H9 (cell line): Measurements from ENCODE around the gene AMBRA1. TPM values are rescaled to one million over a fixed set of nuclear protein-coding genes. Genes with fewer than 3 reads are reported as not detected.
A peak's percentile ranks its signal among the peaks of the same experiment; 100 is the strongest.

Source experiments
- DNase-seq: peaks from one replicate; pipeline ENCODE4 v3.0.0-alpha.2; 2017
- H2AFZ ChIP-seq: one replicate; pipeline ENCODE4 v1.6.1; 2013; ENCODE audit warnings: mild to moderate bottlenecking, low read length, control low read depth, moderate library complexity
- H2AK5ac ChIP-seq: 2 replicates; pipeline ENCODE4 v1.6.1; 2013; ENCODE audit warnings: low read length, control low read depth, mixed read lengths; ENCODE audit not compliant: insufficient read length
- H2BK120ac ChIP-seq: one replicate; pipeline ENCODE4 v1.6.1; 2013; ENCODE audit warnings: low read depth, mild to moderate bottlenecking, low read length, control low read depth, inconsistent platforms; ENCODE audit not compliant: poor library complexity, severe bottlenecking
- H2BK12ac ChIP-seq: 2 replicates; pipeline ENCODE4 v1.6.1; 2013; ENCODE audit warnings: low read length, control low read depth, mixed read lengths, low read depth; ENCODE audit not compliant: insufficient read length
- H2BK15ac ChIP-seq: 2 replicates; pipeline ENCODE4 v1.6.1; 2013; ENCODE audit warnings: low read depth, low read length, control low read depth
- H2BK20ac ChIP-seq: one replicate; pipeline ENCODE4 v1.6.1; 2013; ENCODE audit warnings: low read depth, mild to moderate bottlenecking, low read length, control low read depth, inconsistent platforms; ENCODE audit not compliant: poor library complexity, severe bottlenecking
- H2BK5ac ChIP-seq: 2 replicates; pipeline ENCODE4 v1.6.1; 2013; ENCODE audit warnings: low read length, control low read depth, mixed read lengths; ENCODE audit not compliant: insufficient read length
- H3K14ac ChIP-seq: 2 replicates; pipeline ENCODE4 v1.6.1; 2013; ENCODE audit warnings: low read length, control low read depth; ENCODE audit not compliant: insufficient read depth
- H3K18ac ChIP-seq: 2 replicates; pipeline ENCODE4 v1.6.1; 2013; ENCODE audit warnings: low read depth, mild to moderate bottlenecking, mixed read lengths, low read length, control low read depth; ENCODE audit not compliant: insufficient read length
- H3K23ac ChIP-seq: 2 replicates; pipeline ENCODE4 v1.6.1; 2013; ENCODE audit warnings: low read length, control low read depth, mixed read lengths, low read depth; ENCODE audit not compliant: insufficient read length
- H3K23me2 ChIP-seq: 2 replicates; pipeline ENCODE4 v1.6.1; 2013; ENCODE audit warnings: low read depth, mild to moderate bottlenecking, mixed read lengths, low read length, control low read depth; ENCODE audit not compliant: insufficient read length, poor library complexity, severe bottlenecking
- H3K27ac ChIP-seq: 2 replicates; pipeline ENCODE4 v1.5.1; 2013; ENCODE audit warnings: low read length, control low read depth, mixed read lengths, low read depth; ENCODE audit not compliant: insufficient read length
- H3K27me3 ChIP-seq: 2 replicates; pipeline ENCODE4 v1.6.1; 2013; ENCODE audit warnings: low read length, control low read depth, inconsistent platforms; ENCODE audit not compliant: insufficient read depth
- H3K4ac ChIP-seq: 2 replicates; pipeline ENCODE4 v1.6.1; 2013; ENCODE audit warnings: low read depth, mild to moderate bottlenecking, control low read depth, inconsistent platforms, low read length, moderate library complexity
- H3K4me1 ChIP-seq: 2 replicates; pipeline ENCODE4 v1.6.1; 2013; ENCODE audit warnings: low read length, control low read depth, inconsistent platforms; ENCODE audit not compliant: insufficient read depth
- H3K4me2 ChIP-seq: 2 replicates; pipeline ENCODE4 v1.6.1; 2013; ENCODE audit warnings: low read length, control low read depth, mixed read lengths; ENCODE audit not compliant: insufficient read length, insufficient read depth
- H3K56ac ChIP-seq: 2 replicates; pipeline ENCODE4 v1.6.1; 2013; ENCODE audit warnings: low read depth, mild to moderate bottlenecking, mixed read lengths, low read length, control low read depth; ENCODE audit not compliant: insufficient read length
- H3K79me1 ChIP-seq: 2 replicates; pipeline ENCODE4 v1.6.1; 2013; ENCODE audit warnings: low read depth, mild to moderate bottlenecking, moderate library complexity, low read length, control low read depth, inconsistent platforms; ENCODE audit not compliant: insufficient read depth, poor library complexity, severe bottlenecking
- H3K79me2 ChIP-seq: 2 replicates; pipeline ENCODE4 v1.6.1; 2013; ENCODE audit warnings: low read length, control low read depth, inconsistent platforms; ENCODE audit not compliant: insufficient read depth
- H3K9ac ChIP-seq: 2 replicates; pipeline ENCODE4 v1.6.1; 2013; ENCODE audit warnings: low read length, control low read depth, mixed read lengths; ENCODE audit not compliant: insufficient read length; ENCODE audit errors: extremely low read depth
- H3K9me3 ChIP-seq: one replicate; pipeline ENCODE4 v1.6.1; 2013; ENCODE audit warnings: low read depth, low read length, inconsistent platforms; ENCODE audit not compliant: control insufficient read depth
- H3T11ph ChIP-seq: one replicate; pipeline ENCODE4 v1.6.1; 2013; ENCODE audit warnings: mild to moderate bottlenecking, low read length, control low read depth, inconsistent platforms
- H4K20me1 ChIP-seq: one replicate; pipeline ENCODE4 v1.6.1; 2013; ENCODE audit not compliant: control insufficient read depth, insufficient read length, insufficient read depth
- H4K5ac ChIP-seq: 2 replicates; pipeline ENCODE4 v1.6.1; 2013; ENCODE audit warnings: low read depth, mild to moderate bottlenecking, mixed read lengths, low read length, control low read depth; ENCODE audit not compliant: insufficient read length
- H4K8ac ChIP-seq: replicated peaks from 2 replicates; pipeline ENCODE4 v1.6.1; 2013; ENCODE audit warnings: low read length, control low read depth, mixed read lengths, low read depth; ENCODE audit not compliant: insufficient read length
- H4K91ac ChIP-seq: 2 replicates; pipeline ENCODE4 v1.6.1; 2013; ENCODE audit warnings: low read depth, mild to moderate bottlenecking, moderate library complexity, mixed read lengths, low read length, control low read depth; ENCODE audit not compliant: insufficient read length
- H3K27ac Mint-ChIP-seq, 3 experiments: 2 replicates in 2 of 3; 3 replicates in 1 of 3; pipeline ENCODE4 v1.8.0; 2020 to 2021; ENCODE audit warnings: mixed read lengths in 3 of 3, mild to moderate bottlenecking in 1 of 3, moderate library complexity in 1 of 3
- H3K27me3 Mint-ChIP-seq: 2 replicates; pipeline ENCODE4 v1.8.0; 2021; ENCODE audit warnings: low read depth, mild to moderate bottlenecking, moderate library complexity, mixed read lengths
- H3K36me3 Mint-ChIP-seq, 3 experiments: 2 replicates in 2 of 3; 3 replicates in 1 of 3; pipeline ENCODE4 v1.8.0; 2020 to 2021; ENCODE audit warnings: low read depth in 3 of 3, mixed read lengths in 3 of 3; ENCODE audit not compliant: insufficient read depth in 1 of 3
- H3K4me1 Mint-ChIP-seq, 2 experiments: 2 replicates each; pipeline ENCODE4 v1.8.0; 2020; ENCODE audit warnings: mixed read lengths in 2 of 2
- H3K4me3 Mint-ChIP-seq, 2 experiments: 2 replicates in 1 of 2; 3 replicates in 1 of 2; pipeline ENCODE4 v1.8.0; 2020 to 2021; ENCODE audit warnings: mild to moderate bottlenecking in 2 of 2, mixed read lengths in 2 of 2, moderate library complexity in 1 of 2
- H3K9me3 Mint-ChIP-seq, 2 experiments: 2 replicates in 1 of 2; 3 replicates in 1 of 2; pipeline ENCODE4 v1.8.0; 2020; ENCODE audit warnings: mild to moderate bottlenecking in 2 of 2, mixed read lengths in 2 of 2, moderate library complexity in 1 of 2
- CTCF ChIP-seq: fragments of 200-600 bp; sonication (generic); conservative IDR thresholded peaks from 3 replicates; pipeline ENCODE4 v1.8.0; 2021; ENCODE audit warnings: antibody characterized with exemption, mild to moderate bottlenecking
- WGBS: extraction: QIAGEN DNeasy Blood & Tissue Kit; methylation state at CpG from one replicate; pipeline ENCODE4 v1.1.7; 2013; ENCODE audit warnings: missing lambda C conversion rate, low lambda C conversion rate, mixed read lengths; ENCODE audit not compliant: insufficient read length; ENCODE audit errors: extremely low coverage; 5-methylcytosine and 5-hydroxymethylcytosine counted together
- total RNA-seq: library from RNA; stranded (reverse); gene quantifications from 2 replicates; pipeline ENCODE4 v1.2.1, GENCODE V29; 2021

AMBRA1 gene
- total RNA-seq, 1 experiment from 2014 or later, result 37.5 TPM

DNA sequence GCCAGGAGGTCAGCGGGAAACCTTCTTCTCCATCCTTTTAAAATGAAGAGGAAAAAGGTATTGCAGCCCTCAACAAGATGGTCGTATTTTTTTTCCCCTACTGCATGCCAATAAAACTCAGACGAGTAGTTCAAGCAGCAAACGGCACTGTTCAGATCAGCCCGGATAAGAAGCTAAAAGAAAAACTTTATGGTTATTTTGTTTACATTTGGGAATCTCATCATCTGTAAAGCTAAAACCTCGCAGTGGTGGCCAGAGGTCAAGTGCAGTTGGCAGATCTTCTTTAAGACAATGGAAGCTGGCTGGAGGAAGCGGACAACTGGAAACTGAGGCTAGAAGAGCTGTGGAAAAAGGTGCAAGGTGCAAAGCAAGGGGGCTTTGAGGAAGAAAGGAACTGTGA, 171.2 kb downstream of the AMBRA1 start:
- no CpG with 5 or more reads among the region's 7 CpGs for WGBS
- no peaks in the 10 kb centered on the region for H3K27me3 ChIP-seq

More for the DNA sequence above, 171.2 kb downstream of the AMBRA1 start:
- Histone ChIP-seq H3K4me2 (no peak overlapping the region), H3K14ac (no peak overlapping the region), H3T11ph (no peak overlapping the region), H4K8ac (no peak overlapping the region), H2AK5ac (no peak overlapping the region), H2BK5ac (no peak overlapping the region), H3K18ac (no peak overlapping the region), H3K56ac (no peak overlapping the region), H3K4me1 (no peaks in the 10 kb centered on the region), H3K4ac (no peak overlapping the region), H3K79me2 (no peaks in the 10 kb centered on the region), H3K79me1 (no peaks in the 10 kb centered on the region), H2BK12ac (no peak overlapping the region), H2BK15ac (no peak overlapping the region), H3K23me2 (no peaks in the 10 kb centered on the region), H3K9ac (no peak overlapping the region), H4K5ac (no peak overlapping the region), H4K20me1 (no peaks in the 10 kb centered on the region), H2AFZ (no peak overlapping the region), H3K23ac (no peak overlapping the region), H3K27ac (no peak overlapping the region), H4K91ac (no peak overlapping the region), H3K9me3 (no peaks in the 10 kb centered on the region), H2BK20ac (no peak overlapping the region), H2BK120ac (no peak overlapping the region)
- TF ChIP-seq CTCF, result no peak
- no peaks in the 10 kb centered on the region for H3K27me3 Mint-ChIP-seq
- peaks cover 5 to 25% (median 7%) of the 10 kb centered on the region in 3 experiments; a peak in 4 of 7 replicates for H3K36me3 Mint-ChIP-seq
- H3K27ac Mint-ChIP-seq, result peak overlapping the region in 1 of 3 experiments; percentile 8; a peak in 1 of 7 replicates
- H3K9me3 Mint-ChIP-seq, result no peaks in the 10 kb centered on the region
- no peak for DNase-seq
- H3K4me3 Mint-ChIP-seq, result no peak overlapping the region
- H3K4me1 Mint-ChIP-seq, result peaks cover 12 to 24% of the 10 kb centered on the region in 2 experiments
